Activated CD4-positive, alpha-beta memory T cell treated with anti-CD3 and anti-CD28 coated beads for 36 hours (primary cell): Measurements from ENCODE around the gene CTNNA3. TPM values are rescaled to one million over a fixed set of nuclear protein-coding genes. Genes with fewer than 3 reads are reported as not detected.
"Not testable (repeated sequence)": the region's sequence is repeated elsewhere in the genome, so short reads cannot be mapped to it uniquely, and the experiment has no call there.

Source experiments
- CTCF ChIA-PET: fragments of 350-600 bp; sonication (Branson Sonifier 250); formaldehyde crosslinking; loops from one replicate; lab custom pipeline; 2021; ENCODE audit warnings: antibody characterized with exemption, inconsistent platforms; lab: Charles Lee
- POLR2A ChIA-PET: fragments of 350-600 bp; sonication (Branson Sonifier 250); formaldehyde crosslinking; loops from one replicate; lab custom pipeline; 2021; ENCODE audit warnings: antibody characterized with exemption; lab: Charles Lee
- DNase-seq: peaks from one replicate; pipeline ENCODE4 v3.0.0-alpha.2; 2020
- H3K27ac Mint-ChIP-seq: one replicate; pipeline ENCODE4 v1.8.0; 2021; ENCODE audit warnings: mixed read lengths
- H3K27me3 Mint-ChIP-seq: one replicate; pipeline ENCODE4 v1.8.0; 2021; ENCODE audit warnings: mixed read lengths
- H3K36me3 Mint-ChIP-seq: one replicate; pipeline ENCODE4 v1.8.0; 2021; ENCODE audit warnings: mixed read lengths
- H3K4me1 Mint-ChIP-seq: one replicate; pipeline ENCODE4 v1.8.0; 2021; ENCODE audit warnings: low read depth, mixed read lengths
- H3K4me3 Mint-ChIP-seq: one replicate; pipeline ENCODE4 v1.8.0; 2021; ENCODE audit warnings: mild to moderate bottlenecking, mixed read lengths
- H3K9me3 Mint-ChIP-seq: one replicate; pipeline ENCODE4 v1.8.0; 2021; ENCODE audit warnings: mixed read lengths
- intact Hi-C: fragments of 100-400 bp; cut with micrococcal nuclease; formaldehyde crosslinking; loops from one replicate; pipeline ENCODE4 v1.15.1; 2023
- total RNA-seq, 2 experiments: library from RNA; stranded (reverse); gene quantifications; one replicate each; pipeline ENCODE4 v1.2.3, GENCODE V29; 2021

Gene CTNNA3
- total RNA-seq, 2 experiments from 2014 or later = not detected

DNA sequence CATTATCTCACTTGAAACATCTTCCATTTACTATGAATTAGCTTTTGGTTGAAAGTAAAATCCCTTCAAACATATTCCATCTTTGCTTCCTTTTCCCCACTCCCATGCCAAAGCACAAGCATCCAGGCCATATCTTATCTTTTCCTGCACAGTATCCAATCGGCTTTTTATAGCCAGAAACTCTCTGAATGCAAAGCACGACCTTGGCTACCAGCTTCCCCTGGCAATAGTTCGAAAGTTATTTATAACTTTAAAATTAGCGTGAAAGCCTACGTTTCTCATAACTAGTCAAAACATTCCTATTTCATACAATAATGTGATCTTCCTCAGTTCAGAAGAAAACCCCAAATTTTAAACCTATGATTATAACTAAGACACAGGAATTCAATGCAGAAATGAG is 440 bp downstream of the CTNNA3 start:
- Mint-ChIP-seq H3K36me3 (no peaks in the 10 kb centered on the region), H3K27ac (no peak overlapping the region), H3K4me1 (peaks cover 9% of the 10 kb centered on the region), H3K27me3 (peaks cover 10% of the 10 kb centered on the region), H3K9me3 (no peaks in the 10 kb centered on the region), H3K4me3 (no peak overlapping the region)
- CTCF ChIA-PET = interaction anchor here (0.6 to 5.5 kb wide), 5 partner anchors 29 to 160 kb away, joined by 3 to 300 read pairs (median 16); no protein-coding TSS in a partner anchor
- POLR2A ChIA-PET = no interaction called here
- no peak for DNase-seq
- intact Hi-C loops = loop anchor here (5.0 kb wide), 1 partner anchor 67 kb away; no protein-coding TSS in a partner anchor

DNA sequence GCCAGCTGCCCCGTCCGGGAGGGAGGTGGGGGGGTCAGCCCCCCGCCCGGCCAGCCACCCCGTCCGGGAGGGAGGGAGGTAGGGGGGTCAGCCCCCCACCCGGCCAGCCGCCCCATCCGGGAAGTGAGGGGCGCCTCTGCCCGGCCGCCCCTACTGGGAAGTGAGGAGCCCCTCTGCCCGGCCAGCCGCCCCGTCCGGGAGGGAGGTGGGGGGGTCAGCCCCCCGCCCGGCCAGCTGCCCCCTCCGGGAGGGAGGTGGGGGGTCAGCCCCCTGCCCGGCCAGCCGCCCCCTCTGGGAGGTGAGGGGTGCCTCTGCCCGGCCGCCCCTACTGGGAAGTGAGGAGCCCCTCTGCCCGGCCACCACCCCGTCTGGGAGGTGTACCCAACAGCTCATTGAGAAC is 4.1 kb downstream of the CTNNA3 start:
- H3K4me3 Mint-ChIP-seq, DNase-seq, POLR2A ChIA-PET, H3K36me3 Mint-ChIP-seq, intact Hi-C loops, H3K9me3 Mint-ChIP-seq, H3K27ac Mint-ChIP-seq, H3K4me1 Mint-ChIP-seq, CTCF ChIA-PET: not testable (repeated sequence)
- peaks cover 10% of the 10 kb centered on the region for H3K27me3 Mint-ChIP-seq

DNA sequence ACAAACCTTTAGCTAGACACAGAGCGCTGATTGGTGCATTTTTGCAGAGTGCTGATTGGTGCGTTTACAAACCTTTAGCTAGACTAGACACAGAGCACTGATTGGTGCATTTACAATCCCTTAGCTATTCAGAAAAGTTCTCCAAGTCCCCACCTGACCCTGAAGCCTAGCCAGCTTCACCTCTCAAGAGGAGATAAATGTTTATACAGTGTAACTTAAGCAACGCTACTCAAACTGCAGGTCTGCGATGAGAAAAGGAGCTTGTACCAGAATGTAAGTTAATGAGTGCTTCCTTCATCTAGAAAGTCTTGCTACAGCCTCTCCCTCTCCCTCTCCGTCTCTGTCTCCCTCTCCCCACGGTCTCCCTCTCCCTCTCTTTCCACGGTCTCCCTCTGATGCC is 5.5 kb downstream of the CTNNA3 start:
- H3K36me3 Mint-ChIP-seq, intact Hi-C loops, H3K4me1 Mint-ChIP-seq, H3K4me3 Mint-ChIP-seq, CTCF ChIA-PET, POLR2A ChIA-PET, H3K27ac Mint-ChIP-seq, H3K27me3 Mint-ChIP-seq, DNase-seq, H3K9me3 Mint-ChIP-seq: not testable (repeated sequence)

DNA sequence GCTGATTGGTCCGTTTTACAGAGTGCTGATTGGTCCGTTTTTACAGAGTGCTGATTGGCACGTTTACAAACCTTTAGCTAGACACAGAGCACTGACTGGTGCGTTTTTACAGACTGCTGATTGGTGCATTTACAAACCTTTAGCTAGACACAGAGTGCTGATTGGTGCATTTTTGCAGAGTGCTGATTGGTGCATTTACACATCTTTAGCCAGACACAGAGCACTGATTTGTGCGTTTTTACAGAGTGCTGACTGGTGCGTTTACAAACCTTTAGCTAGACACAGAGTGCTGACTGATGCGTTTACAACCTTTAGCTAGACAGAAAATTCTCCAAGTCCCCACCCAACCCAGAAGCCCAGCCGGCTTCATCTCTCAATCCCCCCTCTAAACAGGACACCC is 11.9 kb downstream of the CTNNA3 start:
- H3K4me1 Mint-ChIP-seq, H3K4me3 Mint-ChIP-seq, intact Hi-C loops, H3K36me3 Mint-ChIP-seq, H3K27me3 Mint-ChIP-seq, CTCF ChIA-PET, DNase-seq, POLR2A ChIA-PET, H3K27ac Mint-ChIP-seq: not testable (repeated sequence)
- peaks cover 31% of the 10 kb centered on the region for H3K9me3 Mint-ChIP-seq

DNA sequence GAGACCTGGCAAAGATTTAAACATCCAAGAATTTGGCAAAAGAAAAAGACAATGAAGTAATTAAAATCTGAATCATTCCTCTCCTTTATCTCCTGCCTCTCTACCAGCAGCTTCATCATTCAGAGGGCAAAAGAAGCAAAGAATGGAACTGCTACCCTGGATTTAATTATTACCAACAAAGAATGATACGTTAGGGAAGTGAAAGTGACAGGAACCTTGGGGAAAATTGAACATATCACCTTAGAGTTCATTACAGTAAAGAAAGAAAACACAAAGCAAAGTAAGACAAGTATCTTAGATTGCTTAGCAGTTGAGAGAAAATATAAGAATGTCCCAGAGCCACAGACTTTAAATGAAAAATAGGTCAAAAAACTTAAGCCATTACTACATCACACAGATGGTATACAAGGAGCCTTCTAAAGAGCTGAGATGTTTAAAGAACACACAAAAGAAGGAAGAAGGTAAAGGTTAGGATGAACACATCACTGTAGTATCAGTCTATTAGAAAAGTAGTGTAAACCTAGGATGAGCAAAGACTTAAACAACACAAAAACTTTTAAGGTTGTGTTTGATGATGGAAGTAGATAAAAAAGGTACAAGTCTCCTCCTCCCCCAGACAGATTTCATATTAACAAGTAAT is 17.5 kb downstream of the CTNNA3 start:
- Mint-ChIP-seq H3K4me3 (no peak overlapping the region), H3K27me3 (peaks cover 23% of the 10 kb centered on the region), H3K27ac (no peak overlapping the region), H3K9me3 (peaks cover 6% of the 10 kb centered on the region), H3K4me1 (no peaks in the 10 kb centered on the region), H3K36me3 (peaks cover 3% of the 10 kb centered on the region)
- intact Hi-C loops = no loop called here
- ChIA-PET POLR2A (no interaction called here), CTCF (no interaction called here)
- no peak for DNase-seq

DNA sequence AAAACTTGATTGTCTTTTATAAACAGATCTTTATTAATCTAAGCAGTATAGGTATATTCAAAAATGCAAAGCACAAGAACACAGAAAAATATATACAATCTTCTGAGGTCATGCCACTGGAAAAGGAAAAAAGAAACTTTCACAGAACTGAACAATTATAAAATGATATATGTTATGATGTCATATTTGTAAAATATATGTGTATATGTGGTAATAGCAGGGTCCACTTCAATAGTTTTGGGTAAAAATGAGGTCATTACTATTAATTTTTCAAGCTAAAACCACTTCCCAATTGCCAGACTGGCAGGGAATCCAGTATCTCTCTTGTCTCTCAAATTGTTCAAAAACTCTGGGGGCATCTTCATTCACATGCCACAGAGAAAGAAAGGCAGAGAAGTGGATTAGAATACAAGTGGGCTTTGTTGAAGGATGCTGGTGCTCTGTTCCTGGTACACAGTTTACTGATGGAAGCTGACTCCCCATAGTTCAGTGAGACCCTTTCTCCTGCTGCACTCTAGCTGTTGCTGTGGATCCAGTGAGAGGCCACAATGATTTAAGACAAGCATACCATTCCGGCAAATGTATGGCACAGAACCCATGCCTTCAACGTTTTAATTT is 19.7 kb downstream of the CTNNA3 start:
- DNase-seq = no peak
- CTCF ChIA-PET = interaction anchor here (1.2 kb wide), 1 partner anchor 21 kb away, joined by 5 read pairs; no protein-coding TSS in a partner anchor
- Mint-ChIP-seq H3K9me3 (no peaks in the 10 kb centered on the region), H3K4me1 (no peaks in the 10 kb centered on the region), H3K27me3 (peaks cover 23% of the 10 kb centered on the region), H3K27ac (no peak overlapping the region), H3K4me3 (no peak overlapping the region), H3K36me3 (no peaks in the 10 kb centered on the region)
- POLR2A ChIA-PET = no interaction called here
- intact Hi-C loops = no loop called here

DNA sequence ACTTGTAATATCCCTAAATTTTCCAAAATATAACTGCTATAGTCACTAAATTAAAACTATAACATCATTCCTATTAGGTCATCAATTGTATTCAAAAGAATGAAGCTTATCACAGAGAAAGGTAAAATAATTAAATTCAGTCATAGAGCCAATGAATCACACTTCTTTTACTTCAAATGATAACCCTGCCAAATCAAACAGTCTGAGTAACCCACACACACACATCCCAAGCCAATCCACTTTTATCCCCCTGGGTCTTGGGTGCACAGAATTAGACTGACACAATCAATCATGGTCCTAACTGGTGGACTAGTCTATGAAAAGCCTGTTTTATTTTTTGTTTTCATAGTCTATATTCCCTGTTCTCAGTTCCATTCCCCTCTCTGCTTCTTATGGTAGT is 25.6 kb downstream of the CTNNA3 start:
- no peak for DNase-seq
- CTCF ChIA-PET = no interaction called here
- intact Hi-C loops = no loop called here
- POLR2A ChIA-PET = no interaction called here
- Mint-ChIP-seq H3K36me3 (no peaks in the 10 kb centered on the region), H3K27me3 (peaks cover 2% of the 10 kb centered on the region), H3K9me3 (no peaks in the 10 kb centered on the region), H3K27ac (no peak overlapping the region), H3K4me3 (no peak overlapping the region), H3K4me1 (no peaks in the 10 kb centered on the region)

DNA sequence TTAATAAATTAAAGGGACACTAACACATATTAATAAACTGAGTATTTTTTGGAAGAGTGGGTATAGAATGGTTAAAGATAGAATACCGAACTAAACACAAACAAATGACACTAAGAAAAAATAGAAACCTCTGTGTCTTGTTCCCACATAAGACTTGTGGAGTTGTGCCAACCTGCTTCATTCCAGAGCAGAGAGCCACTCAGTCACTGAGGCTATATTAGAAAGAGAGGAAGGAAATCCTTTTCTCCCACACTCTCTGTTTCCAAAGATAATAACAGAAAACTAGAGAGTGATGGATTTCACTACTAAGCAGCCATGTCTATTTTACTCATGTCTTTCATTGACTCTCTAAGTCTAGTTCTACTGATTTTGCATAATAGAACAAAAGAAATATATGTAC is 26.0 kb downstream of the CTNNA3 start:
- Mint-ChIP-seq H3K27me3 (no peaks in the 10 kb centered on the region), H3K27ac (no peak overlapping the region), H3K36me3 (no peaks in the 10 kb centered on the region), H3K4me1 (no peaks in the 10 kb centered on the region), H3K4me3 (no peak overlapping the region), H3K9me3 (no peaks in the 10 kb centered on the region)
- ChIA-PET CTCF (interaction anchor here (0.8 kb wide), 1 partner anchor 110 kb away, joined by 4 read pairs; no protein-coding TSS in a partner anchor), POLR2A (no interaction called here)
- no peak for DNase-seq
- intact Hi-C loops = no loop called here

DNA sequence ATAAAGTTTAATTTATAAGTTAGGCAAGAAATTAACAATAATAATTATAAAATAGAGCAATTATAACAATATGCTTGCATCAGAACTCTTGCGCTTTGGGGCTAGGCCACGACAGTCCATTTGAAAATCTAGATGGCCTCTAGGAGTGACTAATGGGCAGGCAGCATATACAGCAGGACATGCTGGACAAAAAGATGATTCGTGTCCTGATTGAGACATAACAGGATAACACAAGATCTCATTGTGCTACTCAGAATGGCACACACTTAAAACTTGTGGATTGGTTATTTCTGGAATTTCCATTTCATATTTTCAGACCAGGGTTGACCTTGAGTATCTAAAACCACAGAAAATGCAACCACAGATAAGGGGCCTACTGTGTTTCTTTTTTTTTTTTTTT is 27.5 kb downstream of the CTNNA3 start:
- H3K9me3 Mint-ChIP-seq = no peaks in the 10 kb centered on the region
- H3K4me1 Mint-ChIP-seq = no peaks in the 10 kb centered on the region
- no peaks in the 10 kb centered on the region for H3K36me3 Mint-ChIP-seq
- H3K27me3 Mint-ChIP-seq = no peaks in the 10 kb centered on the region
- CTCF ChIA-PET = interaction anchor here (2.0 to 6.1 kb wide), 2 partner anchors 110 to 120 kb away, joined by 8 to 100 read pairs; no protein-coding TSS in a partner anchor
- H3K4me3 Mint-ChIP-seq = no peak overlapping the region
- intact Hi-C loops = no loop called here
- POLR2A ChIA-PET = no interaction called here
- no peak overlapping the region for H3K27ac Mint-ChIP-seq
- no peak for DNase-seq

DNA sequence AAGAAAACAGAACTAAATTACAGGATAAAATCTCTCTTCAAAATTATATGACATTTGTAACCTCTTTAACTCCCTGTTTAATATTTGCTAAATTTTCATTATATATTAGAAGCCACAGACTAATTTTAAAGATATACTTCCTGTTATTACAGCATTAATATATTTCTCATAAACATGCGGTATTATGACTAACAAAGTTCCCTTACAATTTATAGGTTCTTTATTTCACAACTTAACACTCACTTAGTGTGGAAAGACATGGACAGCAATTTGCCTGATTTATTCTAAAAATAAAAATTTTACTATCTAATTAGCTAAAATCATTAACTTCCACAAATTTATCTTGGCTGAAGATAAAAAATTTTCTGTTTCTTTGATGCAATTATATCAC is 29.0 kb downstream of the CTNNA3 start:
- POLR2A ChIA-PET = no interaction called here
- Mint-ChIP-seq H3K27ac (no peak overlapping the region), H3K9me3 (no peaks in the 10 kb centered on the region), H3K36me3 (no peaks in the 10 kb centered on the region), H3K4me3 (no peak overlapping the region), H3K27me3 (no peaks in the 10 kb centered on the region), H3K4me1 (no peaks in the 10 kb centered on the region)
- intact Hi-C loops = no loop called here
- CTCF ChIA-PET = interaction anchor here (0.7 to 6.1 kb wide), 8 partner anchors 20 to 121 kb away, joined by 3 to 100 read pairs (median 5); partner anchors contain the start of gene CTNNA3
- no peak for DNase-seq

DNA sequence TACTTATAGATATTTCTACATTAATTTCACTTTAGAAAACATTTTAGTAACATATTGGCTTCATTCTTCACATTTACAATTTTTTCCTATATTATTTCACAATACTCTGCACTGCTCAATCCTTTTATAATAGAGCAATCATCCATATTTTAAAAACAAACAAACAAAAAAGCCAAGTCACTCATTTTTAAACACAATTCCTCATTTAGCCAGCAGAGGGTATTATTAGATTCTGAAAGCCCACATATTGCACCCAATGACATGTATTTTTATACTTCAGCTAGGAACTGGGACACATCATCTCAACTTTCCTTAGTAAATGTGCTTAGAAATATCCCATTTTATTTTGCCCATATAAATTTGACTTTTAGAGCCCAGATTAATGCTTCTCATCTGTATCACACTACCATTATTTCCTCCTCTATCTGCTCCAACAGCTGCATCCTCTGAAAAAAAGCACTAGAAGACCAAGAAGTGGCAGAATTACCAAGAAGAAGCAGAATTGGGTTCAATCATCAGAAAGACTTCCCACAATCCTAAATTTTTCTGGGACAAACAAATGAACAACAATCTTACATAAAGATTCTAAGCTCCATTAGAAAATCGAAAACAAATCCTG is 29.5 kb downstream of the CTNNA3 start:
- H3K4me3 Mint-ChIP-seq = no peak overlapping the region
- ChIA-PET CTCF (interaction anchor here (0.7 to 6.1 kb wide), 8 partner anchors 20 to 122 kb away, joined by 3 to 100 read pairs (median 5); partner anchors contain the start of gene CTNNA3), POLR2A (no interaction called here)
- H3K27me3 Mint-ChIP-seq = no peaks in the 10 kb centered on the region
- H3K27ac Mint-ChIP-seq = no peak overlapping the region
- intact Hi-C loops = loop anchor here (1.0 kb wide), 1 partner anchor 114 kb away; no protein-coding TSS in a partner anchor
- no peaks in the 10 kb centered on the region for H3K36me3 Mint-ChIP-seq
- DNase-seq = no peak
- H3K9me3 Mint-ChIP-seq = no peaks in the 10 kb centered on the region
- H3K4me1 Mint-ChIP-seq = no peaks in the 10 kb centered on the region

DNA sequence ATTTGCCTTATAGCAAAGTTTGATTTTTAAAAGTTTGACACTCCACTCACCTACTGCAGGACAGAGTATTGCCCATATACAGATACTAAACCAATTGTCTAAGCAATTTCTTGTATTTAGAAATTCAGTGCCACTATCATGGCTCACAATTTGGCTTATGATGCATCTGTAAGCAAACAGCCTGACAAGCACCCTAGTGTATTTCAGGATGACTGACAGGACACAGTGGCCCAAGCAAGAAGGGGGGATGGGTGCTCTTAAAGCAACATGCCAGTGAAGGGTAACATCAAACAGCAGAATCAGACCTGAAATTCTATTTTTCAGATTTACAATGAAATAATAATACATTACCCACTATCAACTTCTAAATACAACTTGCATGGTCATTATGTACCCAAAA is 30.5 kb downstream of the CTNNA3 start:
- no peak overlapping the region for H3K27ac Mint-ChIP-seq
- intact Hi-C loops = no loop called here
- H3K4me1 Mint-ChIP-seq = no peaks in the 10 kb centered on the region
- ChIA-PET CTCF (interaction anchor here (0.9 to 6.1 kb wide), 4 partner anchors 32 to 117 kb away, joined by 3 to 100 read pairs (median 10); partner anchors contain the start of gene CTNNA3), POLR2A (no interaction called here)
- no peak for DNase-seq
- no peak overlapping the region for H3K4me3 Mint-ChIP-seq
- H3K27me3 Mint-ChIP-seq = no peaks in the 10 kb centered on the region
- H3K9me3 Mint-ChIP-seq = no peaks in the 10 kb centered on the region
- no peaks in the 10 kb centered on the region for H3K36me3 Mint-ChIP-seq
